GM21515 (cell line): Measurements from ENCODE around the gene FERMT2.
A peak's percentile ranks its signal among the peaks of the same experiment; 100 is the strongest.

Experiments
- ATAC-seq: cut with Tn5 transposase; IDR thresholded peaks from one replicate; pipeline ENCODE4 v1.9.1; 2021; ENCODE audit not compliant: unreplicated experiment

The FERMT2 gene

GRCh38 chr14:52950898-52951680 lies at the start of gene FERMT2:
Gene FERMT2, minus strand, starts transcription at chr14:52951050. Its CDS starts 482 bp downstream, at chr14:52950568.
- peak; percentile 44 for ATAC-seq

DNA sequence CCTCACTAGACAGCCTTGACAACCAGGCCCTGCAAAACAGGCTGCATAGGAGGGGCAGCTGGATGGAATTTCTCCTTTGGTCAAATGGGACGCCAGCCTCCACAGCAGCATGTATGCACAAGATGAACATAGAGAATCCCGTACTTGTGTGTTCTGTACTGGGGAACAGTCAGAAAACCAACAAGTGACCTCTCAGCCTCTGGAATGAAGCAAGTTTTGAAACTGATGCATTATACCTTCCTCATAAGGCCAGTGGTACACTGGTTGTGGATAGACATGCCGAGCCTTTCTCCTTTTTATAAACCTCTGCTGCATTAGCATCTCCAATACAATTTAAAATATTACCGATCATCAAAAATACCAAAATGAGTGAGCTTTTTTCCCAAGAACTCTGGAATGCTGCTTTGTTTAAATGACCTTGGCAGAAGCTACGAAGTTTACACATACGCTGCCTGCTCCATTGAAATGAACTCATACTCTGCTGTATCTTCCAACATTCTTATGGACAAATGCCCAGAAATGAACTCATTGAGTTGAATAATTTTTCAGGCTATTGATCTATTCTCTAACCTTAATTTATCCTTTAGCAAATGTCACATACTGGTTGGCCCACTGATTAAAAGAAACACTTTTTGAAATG lies 47.6 kb upstream of the FERMT2 start:
- no peak for ATAC-seq

DNA sequence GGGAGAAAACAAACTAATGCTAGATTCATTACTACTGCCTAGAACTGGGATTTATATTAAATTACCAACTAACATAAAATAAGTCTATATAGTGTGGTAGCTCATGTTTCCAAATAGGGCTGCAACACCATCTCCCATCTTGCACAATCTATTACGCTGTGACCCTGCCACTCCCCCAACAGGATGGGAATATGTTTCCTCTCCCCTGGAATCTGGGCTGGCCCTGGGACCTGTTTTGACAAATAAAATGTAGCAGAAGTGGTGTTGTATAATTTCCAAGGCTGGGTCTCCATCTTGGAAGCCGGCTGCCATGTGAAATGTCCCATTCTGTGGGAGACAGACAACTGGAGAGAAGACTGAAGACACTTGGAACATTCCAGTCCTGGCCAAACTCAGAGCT lies 45.6 kb upstream of the FERMT2 start:
- no peak for ATAC-seq

GRCh38 chr14:52995998-52996397 lies 45.1 kb upstream of the FERMT2 start:
- no peak for ATAC-seq

- ATAC-seq: no peak
These were observed 41.5 kb upstream of the FERMT2 start for GRCh38 chr14:52992236-52992870.

- ATAC-seq: no peak
These were observed 37.3 kb upstream of the FERMT2 start for GRCh38 chr14:52988139-52988538.

- ATAC-seq: no peak
These were observed 36.7 kb upstream of the FERMT2 start for GRCh38 chr14:52987514-52987913.

GRCh38 chr14:52987042-52987441 lies 36.2 kb upstream of the FERMT2 start:
- no peak for ATAC-seq

DNA sequence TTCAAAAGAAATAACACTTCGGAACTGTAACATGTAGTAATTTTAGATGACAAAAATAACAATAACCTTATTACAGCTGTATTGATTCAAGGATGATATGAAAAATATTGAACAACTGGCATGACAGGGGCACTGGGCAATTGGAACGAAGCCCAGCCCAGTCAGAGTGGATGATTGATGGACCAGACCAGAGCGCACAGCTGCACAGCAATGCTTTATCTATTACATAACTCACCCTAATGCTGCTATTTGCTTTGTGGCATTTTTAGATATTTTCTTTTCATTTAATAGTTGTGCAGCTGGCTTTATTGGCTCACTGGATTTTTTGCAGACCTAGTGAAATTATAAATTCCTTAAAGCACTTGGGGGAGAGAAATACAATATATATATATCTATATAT lies 26.9 kb upstream of the FERMT2 start:
- ATAC-seq: no peak

DNA sequence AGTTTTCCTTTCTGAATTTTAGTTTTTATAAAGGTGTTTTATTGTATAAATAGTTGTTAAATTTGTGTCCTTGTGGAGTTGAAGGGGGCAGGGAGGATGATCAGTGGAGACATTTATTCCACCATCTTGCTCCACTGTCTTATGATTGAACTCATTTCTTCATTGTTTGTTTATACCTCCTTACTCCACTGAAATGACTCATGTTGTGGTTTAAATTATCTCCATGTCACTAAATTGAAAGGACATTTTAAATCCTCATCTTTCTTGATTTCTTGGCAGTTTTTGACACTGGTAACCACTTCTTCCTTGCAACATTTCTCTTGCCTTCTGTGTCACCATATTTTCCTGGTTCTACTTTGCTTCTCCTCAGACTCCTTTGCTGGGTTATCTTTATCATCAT lies 23.6 kb upstream of the FERMT2 start:
- no peak for ATAC-seq

GRCh38 chr14:52961060-52961639 lies 10.3 kb upstream of the FERMT2 start:
- ATAC-seq: no peak

- ATAC-seq: no peak
These were observed 9.8 kb upstream of the FERMT2 start for GRCh38 chr14:52960627-52961026.

DNA sequence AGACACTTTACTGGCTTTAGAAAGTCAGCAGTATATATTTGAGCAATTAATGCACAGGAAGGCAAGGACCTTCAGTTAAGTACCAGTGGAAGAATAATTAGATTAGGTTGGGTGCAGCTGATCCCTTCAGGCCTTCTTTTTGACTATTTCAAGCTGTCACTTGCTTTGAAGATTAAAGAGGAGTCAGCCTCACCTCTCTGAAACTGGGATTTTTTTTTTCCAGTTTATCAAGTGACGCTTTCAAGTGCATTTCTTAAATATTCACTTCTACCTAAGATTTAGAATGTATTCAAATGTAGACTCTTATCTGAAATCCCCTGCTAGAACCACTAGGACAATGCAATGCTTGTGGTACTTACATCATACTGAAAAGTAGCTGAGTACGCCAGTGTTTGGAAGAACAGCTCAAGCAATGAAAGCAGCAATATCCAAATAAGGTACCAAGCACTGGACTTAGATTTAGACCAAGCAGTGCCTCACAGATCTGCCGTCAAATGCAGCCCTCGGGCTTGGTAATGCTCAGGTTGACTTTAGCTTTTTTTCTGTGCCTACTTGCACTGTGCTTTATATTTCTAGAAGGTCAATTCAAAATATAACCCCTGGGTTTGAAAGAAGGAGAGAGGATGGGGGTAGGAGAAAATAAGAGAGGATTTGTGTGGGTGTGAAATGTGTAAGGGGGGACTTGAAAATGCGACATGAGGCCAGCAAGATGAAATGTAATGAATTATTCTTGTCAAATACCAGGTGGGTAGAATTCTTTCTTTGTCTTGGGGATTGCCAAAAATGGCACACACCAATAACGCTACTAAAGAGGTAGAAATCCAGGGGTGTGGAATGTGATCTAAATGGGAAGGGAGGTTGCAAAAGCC lies 3.7 kb upstream of the FERMT2 start:
- no peak for ATAC-seq

GRCh38 chr14:52951681-52952554 lies 1.1 kb upstream of the FERMT2 start:
- ATAC-seq: no peak

- ATAC-seq: peak; percentile 44
These were observed 396 bp downstream of the FERMT2 start for GRCh38 chr14:52950410-52950897.

- ATAC-seq: no peak
These were observed 990 bp downstream of the FERMT2 start for GRCh38 chr14:52949711-52950409.

GRCh38 chr14:52949249-52949648 lies 1.6 kb downstream of the FERMT2 start:
- ATAC-seq: no peak

DNA sequence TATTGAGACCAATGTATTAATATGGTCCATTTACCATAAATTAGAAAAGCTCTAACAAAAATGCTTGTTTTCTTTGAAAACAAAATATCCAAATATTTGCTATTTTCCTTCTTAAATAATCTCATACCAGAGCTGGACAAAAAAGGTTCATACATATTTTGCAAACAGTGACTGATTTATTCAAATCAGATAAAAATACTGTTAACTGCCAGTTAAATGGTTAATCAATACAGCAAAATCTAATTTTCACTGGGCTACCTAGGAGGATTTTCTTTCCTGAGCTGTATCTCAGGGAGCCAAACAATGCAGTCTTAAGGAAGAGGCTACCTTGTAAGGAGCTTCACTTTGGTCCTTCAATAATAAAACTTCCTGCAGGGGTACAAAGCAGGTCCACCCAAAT lies 2.0 kb downstream of the FERMT2 start:
- ATAC-seq: no peak

DNA sequence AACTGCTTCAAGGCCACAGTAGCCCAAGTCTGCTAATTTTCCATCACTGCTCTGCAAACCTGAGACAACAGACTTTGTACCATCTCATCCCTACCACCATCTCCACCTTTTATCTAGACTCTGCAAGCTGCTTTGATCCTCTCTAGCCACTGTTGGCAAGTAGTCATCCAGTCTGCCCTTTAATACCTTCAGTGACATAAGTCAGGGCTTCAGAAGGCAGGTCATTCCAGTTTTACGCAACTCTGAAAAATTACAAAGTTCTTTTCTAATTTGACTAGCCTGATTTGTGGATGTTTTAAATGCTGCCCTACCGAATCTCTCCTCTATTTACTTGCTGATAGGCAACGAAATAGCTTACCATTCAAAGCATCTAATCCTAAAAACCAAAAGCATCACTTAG lies 2.8 kb downstream of the FERMT2 start:
- ATAC-seq: no peak
